Measurements from ENCODE around the gene ASCC3. TPM values are rescaled to one million over a fixed set of nuclear protein-coding genes. Genes with fewer than 3 reads are reported as not detected.
A peak's percentile ranks its signal among the peaks of the same experiment; 100 is the strongest.

Gene ASCC3
- total and polyA plus RNA-seq, 2 donors (not counting 1 experiment from before 2014, with no cell fraction given): 9.0 to 42.3 TPM

GRCh38 chr6:100880149-100880852, 828 bp downstream of the ASCC3 start:
- DNase-seq (no peak), ATAC-seq (ENCODE audit: low read depth) (no peak)
- Histone ChIP-seq H3K36me3 (replicated peaks in 1 of 2; ENCODE audit: control extremely low read depth in 1 of 2, control insufficient read depth in 1 of 2, extremely low read depth in 1 of 2, insufficient read depth in 2 of 2, low read length in 1 of 2) (no peaks in the 10 kb centered on the region), H4K20me1 (ENCODE audit: control insufficient read depth, insufficient read depth, low read length, poor library complexity, severe bottlenecking) (peaks cover 8% of the 10 kb centered on the region), H3K4me1 (ENCODE audit: control insufficient read depth in 2 of 2, insufficient read depth in 2 of 2, low read length in 2 of 2) (peaks cover 17 to 19% of the 10 kb centered on the region in 2 donors), H3K79me2 (ENCODE audit: control insufficient read depth, insufficient read depth, low read length) (peaks cover 66% of the 10 kb centered on the region), H3K4me3 (ENCODE audit: control extremely low read depth in 1 of 5, extremely low read depth in 1 of 5, insufficient read depth in 1 of 5, low read depth in 2 of 5, low read length in 4 of 5) (peak overlapping the region; percentile 68 to 90 (median 83)), H3K4me2 (replicated peaks; ENCODE audit: low read depth, low read length, poor library complexity, severe bottlenecking) (peak overlapping the region; percentile 74), H3K9me3 (ENCODE audit: control extremely low read depth in 1 of 3, control insufficient read depth in 2 of 3, insufficient read depth in 1 of 3, low read length in 2 of 3) (no peaks in the 10 kb centered on the region), H3K9ac (ENCODE audit: low read length) (peak overlapping the region; percentile 97), H2AFZ (ENCODE audit: insufficient read depth, low read depth, low read length, poor library complexity, severe bottlenecking) (peak overlapping the region; percentile 99), H3K27me3 (replicated peaks in 1 of 4; ENCODE audit: control extremely low read depth in 1 of 4, control insufficient read depth in 3 of 4, insufficient read depth in 4 of 4, low read length in 3 of 4) (no peaks in the 10 kb centered on the region), H3K27ac (ENCODE audit: low read length in 2 of 2) (peak overlapping the region; percentile 87 to 93)
- CTCF ChIA-PET: interaction anchor here (0.7 to 1.2 kb wide), 2 partner anchors 17 to 20 kb away, joined by 3 read pairs; no protein-coding TSS in a partner anchor
- no CpG with 5 or more reads among the region's 5 CpGs for WGBS (ENCODE audit: insufficient coverage)
- H3K4me3 Mint-ChIP-seq: peak overlapping the region; percentile 100
- H3K9me3 Mint-ChIP-seq (ENCODE audit: insufficient read depth): no peaks in the 10 kb centered on the region
- H3K4me1 Mint-ChIP-seq: peaks cover 50% of the 10 kb centered on the region
- peak overlapping the region; percentile 98 for H3K27ac Mint-ChIP-seq
- H3K27me3 Mint-ChIP-seq: no peaks in the 10 kb centered on the region
- intact Hi-C loops (cut with micrococcal nuclease): loop anchor here (5.0 kb wide), 1 partner anchor 1933 kb away; the partner anchor contains the start of gene FBXL4
- TF ChIP-seq CTCF (IDR thresholded peaks at IDR 0.05) (no peak), EZH2 (IDR thresholded peaks at IDR 0.05; ENCODE audit: borderline replicate concordance, insufficient read depth, low read depth, low read length, poor library complexity, severe bottlenecking) (no peak)
- POLR2A ChIA-PET: no interaction called here

GRCh38 chr6:100879317-100879716, 1.8 kb downstream of the ASCC3 start:
- TF ChIP-seq EZH2 (IDR thresholded peaks at IDR 0.05; ENCODE audit: borderline replicate concordance, insufficient read depth, low read depth, low read length, poor library complexity, severe bottlenecking): no peak
- TF ChIP-seq CTCF (IDR thresholded peaks at IDR 0.05): no peak
- H3K9me3 Mint-ChIP-seq (ENCODE audit: insufficient read depth): no peaks in the 10 kb centered on the region
- ChIA-PET CTCF (no interaction called here), POLR2A (no interaction called here)
- no peak for DNase-seq
- H3K9me3 ChIP-seq (ENCODE audit: control extremely low read depth in 1 of 3, control insufficient read depth in 2 of 3, insufficient read depth in 1 of 3, low read length in 2 of 3): no peaks in the 10 kb centered on the region
- peak overlapping the region; percentile 74 for H3K4me2 ChIP-seq (replicated peaks; ENCODE audit: low read depth, low read length, poor library complexity, severe bottlenecking)
- no peaks in the 10 kb centered on the region for H3K27me3 ChIP-seq (replicated peaks in 1 of 4; ENCODE audit: control extremely low read depth in 1 of 4, control insufficient read depth in 3 of 4, insufficient read depth in 4 of 4, low read length in 3 of 4)
- peaks cover 56% of the 10 kb centered on the region for H3K4me1 Mint-ChIP-seq
- no peak overlapping the region for H3K27ac Mint-ChIP-seq
- no peaks in the 10 kb centered on the region for H3K27me3 Mint-ChIP-seq
- intact Hi-C loops (cut with micrococcal nuclease): no loop called here
- ATAC-seq (ENCODE audit: low read depth): no peak
- no peak overlapping the region for H3K27ac ChIP-seq (ENCODE audit: low read length in 2 of 2)
- H3K9ac ChIP-seq (ENCODE audit: low read length): no peak overlapping the region
- peaks cover 76% of the 10 kb centered on the region for H3K79me2 ChIP-seq (ENCODE audit: control insufficient read depth, insufficient read depth, low read length)
- no peaks in the 10 kb centered on the region for H3K36me3 ChIP-seq (replicated peaks in 1 of 2; ENCODE audit: control extremely low read depth in 1 of 2, control insufficient read depth in 1 of 2, extremely low read depth in 1 of 2, insufficient read depth in 2 of 2, low read length in 1 of 2)
- no peak overlapping the region for H3K4me3 ChIP-seq (ENCODE audit: control extremely low read depth in 1 of 5, extremely low read depth in 1 of 5, insufficient read depth in 1 of 5, low read depth in 2 of 5, low read length in 4 of 5)
- 100% methylated on average over 1 of the region's 2 CpGs for WGBS (ENCODE audit: insufficient coverage)
- peak overlapping the region; percentile 49 for H3K4me3 Mint-ChIP-seq
- H3K4me1 ChIP-seq (ENCODE audit: control insufficient read depth in 2 of 2, insufficient read depth in 2 of 2, low read length in 2 of 2): peaks cover 17 to 19% of the 10 kb centered on the region in 2 donors
- no peak overlapping the region for H2AFZ ChIP-seq (ENCODE audit: insufficient read depth, low read depth, low read length, poor library complexity, severe bottlenecking)
- peaks cover 8% of the 10 kb centered on the region for H4K20me1 ChIP-seq (ENCODE audit: control insufficient read depth, insufficient read depth, low read length, poor library complexity, severe bottlenecking)
